Smooth muscle cell (in vitro differentiated cells): Measurements from ENCODE around the gene GRM2. TPM values are rescaled to one million over a fixed set of nuclear protein-coding genes. Genes with fewer than 3 reads are reported as not detected.

Source experiments
- DNase-seq: peaks from one replicate; lab custom pipeline; 2025; ENCODE audit not compliant: unreplicated experiment; lab: John Stamatoyannopoulos, UW
- H2AFZ ChIP-seq: fragments of 200-600 bp; sonication (generic); 2 replicates; pipeline ENCODE4 v1.6.0; 2016; ENCODE audit warnings: antibody characterized with exemption, low read depth, mild to moderate bottlenecking
- H3F3A ChIP-seq: fragments of 200-600 bp; sonication (generic); 2 replicates; pipeline ENCODE4 v1.6.0; 2017; ENCODE audit warnings: antibody characterized with exemption, low read depth
- H3K27ac ChIP-seq: fragments of 200-600 bp; sonication (generic); 2 replicates; pipeline ENCODE4 v1.5.1; 2016; ENCODE audit warnings: low read depth, mild to moderate bottlenecking
- H3K27me3 ChIP-seq: fragments of 200-600 bp; sonication (generic); 2 replicates; pipeline ENCODE4 v1.6.1; 2016; ENCODE audit warnings: low read depth, mild to moderate bottlenecking
- H3K36me3 ChIP-seq: fragments of 200-600 bp; sonication (generic); 2 replicates; pipeline ENCODE4 v1.5.1; 2016; ENCODE audit warnings: low read depth
- H3K4me1 ChIP-seq: fragments of 200-600 bp; sonication (generic); 2 replicates; pipeline ENCODE4 v1.5.1; 2016; ENCODE audit warnings: low read depth
- H3K4me2 ChIP-seq: fragments of 200-600 bp; sonication (generic); 2 replicates; pipeline ENCODE4 v1.6.0; 2016; ENCODE audit warnings: mild to moderate bottlenecking
- H3K4me3 ChIP-seq: fragments of 200-600 bp; sonication (generic); 2 replicates; pipeline ENCODE4 v1.5.1; 2016; ENCODE audit warnings: mild to moderate bottlenecking
- H3K79me2 ChIP-seq: fragments of 200-600 bp; sonication (generic); 2 replicates; pipeline ENCODE4 v1.6.0; 2016; ENCODE audit warnings: low read depth, mild to moderate bottlenecking
- H3K9ac ChIP-seq: fragments of 200-600 bp; sonication (generic); 2 replicates; pipeline ENCODE4 v1.6.0; 2016; ENCODE audit warnings: low read depth
- H3K9me3 ChIP-seq: fragments of 200-600 bp; sonication (generic); replicated peaks from 2 replicates; pipeline ENCODE4 v1.5.1; 2016; ENCODE audit warnings: low read depth
- H4K20me1 ChIP-seq: fragments of 200-600 bp; sonication (generic); 2 replicates; pipeline ENCODE4 v1.6.0; 2016; ENCODE audit warnings: low read depth
- WGBS: methylation state at CpG from one replicate; pipeline ENCODE4 v1.1.7; 2016; ENCODE audit warnings: low lambda C conversion rate; 5-methylcytosine and 5-hydroxymethylcytosine counted together
- polyA plus RNA-seq: library from polyadenylated mRNA; unstranded; fragments of >200 nt; fragmentation: Nextera tagmentation; extraction: Ambion mirVana; gene quantifications from 2 replicates; pipeline ENCODE4 v1.2.1, GENCODE V29; 2016
- total RNA-seq: library from RNA; depleted of rRNA; stranded (reverse); fragments of >200 nt; gene quantifications from 2 replicates; pipeline ENCODE4 v1.2.3, GENCODE V29; 2014
- TF ChIP-seq, protein P1 (sequence below): fragments of 200-600 bp; sonication (generic); IDR thresholded peaks from 2 replicates; pipeline ENCODE4 v1.5.1; 2017; ENCODE audit warnings: borderline replicate concordance, mild to moderate bottlenecking, antibody characterized with exemption; ENCODE audit not compliant: insufficient read depth, poor library complexity, severe bottlenecking

The GRM2 gene
- total and polyA plus RNA-seq, 2 experiments from 2014 or later, result 0.63 to 0.65 TPM

DNA sequence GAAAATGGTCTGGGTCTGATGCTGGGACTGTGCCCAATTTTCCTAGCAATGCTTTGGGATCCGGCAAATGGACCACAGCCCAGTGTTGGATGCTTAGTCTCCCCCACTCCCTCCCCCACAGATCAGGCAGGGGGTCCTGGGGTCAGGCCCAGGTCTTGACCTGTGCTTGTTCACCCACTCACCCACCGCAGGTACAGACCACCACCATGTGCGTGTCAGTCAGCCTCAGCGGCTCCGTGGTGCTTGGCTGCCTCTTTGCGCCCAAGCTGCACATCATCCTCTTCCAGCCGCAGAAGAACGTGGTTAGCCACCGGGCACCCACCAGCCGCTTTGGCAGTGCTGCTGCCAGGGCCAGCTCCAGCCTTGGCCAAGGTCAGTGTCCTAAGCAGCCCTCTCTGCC lies 10.6 kb downstream of the GRM2 start:
- Histone ChIP-seq H3K9me3 (no peaks in the 10 kb centered on the region), H3K79me2 (no peaks in the 10 kb centered on the region), H3K4me3 (no peak overlapping the region), H3K36me3 (no peaks in the 10 kb centered on the region), H4K20me1 (no peaks in the 10 kb centered on the region), H3F3A (no peaks in the 10 kb centered on the region), H3K4me2 (no peak overlapping the region), H2AFZ (no peak overlapping the region), H3K27ac (no peak overlapping the region), H3K9ac (no peak overlapping the region), H3K27me3 (no peaks in the 10 kb centered on the region), H3K4me1 (no peaks in the 10 kb centered on the region)
- no peak for DNase-seq
- TF ChIP-seq, protein P1, sequence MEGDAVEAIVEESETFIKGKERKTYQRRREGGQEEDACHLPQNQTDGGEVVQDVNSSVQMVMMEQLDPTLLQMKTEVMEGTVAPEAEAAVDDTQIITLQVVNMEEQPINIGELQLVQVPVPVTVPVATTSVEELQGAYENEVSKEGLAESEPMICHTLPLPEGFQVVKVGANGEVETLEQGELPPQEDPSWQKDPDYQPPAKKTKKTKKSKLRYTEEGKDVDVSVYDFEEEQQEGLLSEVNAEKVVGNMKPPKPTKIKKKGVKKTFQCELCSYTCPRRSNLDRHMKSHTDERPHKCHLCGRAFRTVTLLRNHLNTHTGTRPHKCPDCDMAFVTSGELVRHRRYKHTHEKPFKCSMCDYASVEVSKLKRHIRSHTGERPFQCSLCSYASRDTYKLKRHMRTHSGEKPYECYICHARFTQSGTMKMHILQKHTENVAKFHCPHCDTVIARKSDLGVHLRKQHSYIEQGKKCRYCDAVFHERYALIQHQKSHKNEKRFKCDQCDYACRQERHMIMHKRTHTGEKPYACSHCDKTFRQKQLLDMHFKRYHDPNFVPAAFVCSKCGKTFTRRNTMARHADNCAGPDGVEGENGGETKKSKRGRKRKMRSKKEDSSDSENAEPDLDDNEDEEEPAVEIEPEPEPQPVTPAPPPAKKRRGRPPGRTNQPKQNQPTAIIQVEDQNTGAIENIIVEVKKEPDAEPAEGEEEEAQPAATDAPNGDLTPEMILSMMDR, result no peak
- 87% methylated on average over 10 of the region's 10 CpGs for WGBS

DNA sequence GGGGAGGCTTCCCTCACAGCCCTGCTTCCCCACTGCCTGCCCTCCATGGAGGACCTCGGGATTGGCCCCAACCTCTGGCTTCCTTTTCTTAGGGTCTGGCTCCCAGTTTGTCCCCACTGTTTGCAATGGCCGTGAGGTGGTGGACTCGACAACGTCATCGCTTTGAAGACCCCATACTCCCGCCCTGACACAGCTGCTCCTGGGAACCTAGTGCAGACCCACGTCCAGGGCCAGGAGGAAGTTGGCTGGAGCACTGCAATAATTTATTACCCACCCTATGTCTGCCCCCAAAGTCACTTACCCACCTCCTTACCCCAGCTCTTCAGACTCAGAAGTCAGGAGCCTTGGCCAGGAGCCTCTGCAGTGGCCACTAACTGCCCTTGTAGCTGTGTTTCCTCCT lies 11.1 kb downstream of the GRM2 start:
- no peaks in the 10 kb centered on the region for H3K4me1 ChIP-seq
- 84% methylated on average over 7 of the region's 7 CpGs for WGBS
- no peaks in the 10 kb centered on the region for H4K20me1 ChIP-seq
- no peak overlapping the region for H3K9ac ChIP-seq
- no peak overlapping the region for H3K4me2 ChIP-seq
- H3K9me3 ChIP-seq, result no peaks in the 10 kb centered on the region
- no peaks in the 10 kb centered on the region for H3K27me3 ChIP-seq
- no peak overlapping the region for H3K27ac ChIP-seq
- no peaks in the 10 kb centered on the region for H3K36me3 ChIP-seq
- no peak for DNase-seq
- no peak overlapping the region for H2AFZ ChIP-seq
- H3F3A ChIP-seq, result no peaks in the 10 kb centered on the region
- no peaks in the 10 kb centered on the region for H3K79me2 ChIP-seq
- H3K4me3 ChIP-seq, result no peak overlapping the region
- TF ChIP-seq, protein P1, result no peak

GRCh38 chr3:51718547-51719409 lies 11.9 kb downstream of the GRM2 start:
- WGBS, result 56% methylated on average over 16 of the region's 16 CpGs
- Histone ChIP-seq H3K4me3 (no peak overlapping the region), H3K27me3 (no peaks in the 10 kb centered on the region), H3K79me2 (no peaks in the 10 kb centered on the region), H3K9ac (no peak overlapping the region), H3K4me2 (no peak overlapping the region), H3K36me3 (no peaks in the 10 kb centered on the region), H4K20me1 (no peaks in the 10 kb centered on the region), H3K4me1 (no peaks in the 10 kb centered on the region), H3F3A (no peaks in the 10 kb centered on the region), H2AFZ (no peak overlapping the region), H3K27ac (no peak overlapping the region), H3K9me3 (no peaks in the 10 kb centered on the region)
- no peak for DNase-seq
- TF ChIP-seq, protein P1, result peak; percentile 32

DNA sequence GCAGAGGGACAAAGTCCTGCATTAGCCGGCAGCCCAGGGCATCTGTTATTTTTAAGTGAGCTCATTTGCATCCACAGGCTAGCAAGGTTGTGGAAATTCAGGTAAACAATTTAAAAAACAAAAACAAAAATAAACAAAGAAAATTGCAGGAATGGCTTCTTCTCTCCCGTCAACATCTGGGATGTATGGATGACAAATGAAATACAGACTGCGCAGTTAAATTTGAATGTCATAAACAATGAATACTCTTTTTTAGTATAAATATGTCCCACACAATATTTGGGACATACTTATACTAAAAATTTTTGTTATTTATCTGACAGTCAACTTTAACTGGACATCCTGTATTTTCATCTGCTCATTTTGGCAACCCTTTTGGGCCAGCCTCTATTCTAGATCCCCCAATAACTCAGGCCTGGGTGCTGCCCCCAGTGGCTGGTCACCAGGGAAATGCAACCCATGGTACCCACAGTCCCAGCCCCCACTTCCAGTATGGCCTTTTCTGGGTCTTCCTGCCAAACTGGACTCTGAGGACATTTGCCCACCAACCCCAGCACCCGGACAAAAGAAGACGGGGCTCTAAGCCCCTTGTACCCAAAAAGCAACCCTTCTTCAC lies 12.7 kb downstream of the GRM2 start:
- 82% methylated on average over 5 of the region's 5 CpGs for WGBS
- Histone ChIP-seq H3F3A (no peaks in the 10 kb centered on the region), H3K4me2 (no peak overlapping the region), H3K9ac (no peak overlapping the region), H3K36me3 (no peaks in the 10 kb centered on the region), H3K27me3 (no peaks in the 10 kb centered on the region), H3K27ac (no peak overlapping the region), H3K79me2 (no peaks in the 10 kb centered on the region), H2AFZ (no peak overlapping the region), H3K9me3 (no peaks in the 10 kb centered on the region), H3K4me1 (no peaks in the 10 kb centered on the region), H4K20me1 (no peaks in the 10 kb centered on the region), H3K4me3 (no peak overlapping the region)
- no peak for DNase-seq
- TF ChIP-seq, protein P1, result no peak
